Tibial artery (tissue), 4 donors: ENCODE results near the gene WNT6.

Experiments used
- DNase-seq, 2 donors: peaks; one replicate each; pipeline ENCODE4 v3.0.0-alpha.2; 2019
- H3K27ac ChIP-seq, 2 donors: fragments of 200-600 bp; sonication (generic) in 1 of 2; 1 replicate in 1 of 2; 2 replicates in 1 of 2; pipeline ENCODE4 v1.5.1; 2018 to 2019; ENCODE audit warnings: mild to moderate bottlenecking in 1 of 2
- H3K27me3 ChIP-seq, 2 donors: fragments of 200-600 bp; sonication (generic) in 1 of 2; one replicate each; pipeline versions ENCODE4 v1.5.1 to v1.6.0; 2016 to 2019
- H3K36me3 ChIP-seq, 3 donors: fragments of 200-600 bp; sonication (generic) in 2 of 3; one replicate each; pipeline ENCODE4 v1.5.1; 2016 to 2019; ENCODE audit warnings: mild to moderate bottlenecking in 2 of 3
- H3K4me1 ChIP-seq, 4 donors: fragments of 200-600 bp; sonication (generic) in 2 of 4; 1 replicate in 3 of 4; 2 replicates in 1 of 4; pipeline ENCODE4 v1.5.1; 2016 to 2019
- H3K4me3 ChIP-seq, 2 donors: fragments of 200-600 bp; sonication (generic) in 1 of 2; 1 replicate in 1 of 2; 2 replicates in 1 of 2; pipeline ENCODE4 v1.5.1; 2018 to 2019; ENCODE audit warnings: mild to moderate bottlenecking in 2 of 2
- H3K9me3 ChIP-seq, 3 donors: fragments of 200-600 bp; sonication (generic) in 1 of 3; one replicate each; pipeline ENCODE4 v1.5.1; 2016 to 2019
- CTCF ChIP-seq, 2 experiments: fragments of 200-600 bp in 1 of 2; fragments of 450-650 bp in 1 of 2; IDR thresholded peaks; one replicate each; pipeline ENCODE4 v1.5.1; 2017 to 2019; ENCODE audit warnings: antibody characterized with exemption in 2 of 2, mild to moderate bottlenecking in 1 of 2, moderate library complexity in 1 of 2
- intact Hi-C: fragments of 100-400 bp; cut with DNase I; formaldehyde crosslinking; loops from one replicate; pipeline ENCODE4 v1.15.0; 2023; ENCODE audit warnings: low total_unique reads

Gene WNT6

GRCh38 chr2:218850796-218851195 lies 8.8 kb upstream of the WNT6 start:
- H3K27ac ChIP-seq, result no peak overlapping the region
- peak in 1 of 2 donors; percentile 24 for DNase-seq
- peaks cover 0 to 4% (median 0%) of the 10 kb centered on the region in 4 donors for H3K4me1 ChIP-seq
- no peak overlapping the region for H3K4me3 ChIP-seq
- peaks cover 0 to 74% of the 10 kb centered on the region in 2 donors for H3K27me3 ChIP-seq
- TF ChIP-seq CTCF (IDR thresholded peaks at IDR 0.05), result no peak
- H3K9me3 ChIP-seq, result no peaks in the 10 kb centered on the region
- intact Hi-C loops, result no loop called here
- H3K36me3 ChIP-seq, result no peaks in the 10 kb centered on the region

GRCh38 chr2:218851286-218851685 lies 8.3 kb upstream of the WNT6 start:
- Histone ChIP-seq H3K4me3 (no peak overlapping the region), H3K9me3 (no peaks in the 10 kb centered on the region), H3K36me3 (no peaks in the 10 kb centered on the region), H3K27me3 (peaks cover 0 to 79% of the 10 kb centered on the region in 2 donors), H3K4me1 (peaks cover 0 to 4% (median 0%) of the 10 kb centered on the region in 4 donors), H3K27ac (no peak overlapping the region)
- DNase-seq, result peak in 1 of 2 donors; percentile 44
- TF ChIP-seq CTCF (IDR thresholded peaks at IDR 0.05), result no peak
- intact Hi-C loops, result no loop called here

GRCh38 chr2:218852911-218853667 lies 6.5 kb upstream of the WNT6 start:
- TF ChIP-seq CTCF (IDR thresholded peaks at IDR 0.05), result peak; percentile 55 to 63
- intact Hi-C loops, result no loop called here
- H3K27ac ChIP-seq, result no peak overlapping the region
- H3K4me3 ChIP-seq, result no peak overlapping the region
- H3K27me3 ChIP-seq, result peaks cover 0 to 92% of the 10 kb centered on the region in 2 donors
- no peaks in the 10 kb centered on the region for H3K4me1 ChIP-seq
- no peaks in the 10 kb centered on the region for H3K9me3 ChIP-seq
- no peaks in the 10 kb centered on the region for H3K36me3 ChIP-seq
- DNase-seq, result peak; percentile 53 to 63

GRCh38 chr2:218853766-218854165 lies 5.8 kb upstream of the WNT6 start:
- Histone ChIP-seq H3K4me1 (peaks cover 0 to under 1% (median under 1%) of the 10 kb centered on the region in 4 donors), H3K36me3 (no peaks in the 10 kb centered on the region), H3K27me3 (peaks cover 0 to 92% of the 10 kb centered on the region in 2 donors), H3K27ac (no peak overlapping the region), H3K4me3 (no peak overlapping the region), H3K9me3 (no peaks in the 10 kb centered on the region)
- intact Hi-C loops, result no loop called here
- DNase-seq, result peak in 1 of 2 donors; percentile 33
- no peak for TF ChIP-seq CTCF (IDR thresholded peaks at IDR 0.05)

GRCh38 chr2:218854860-218855259 lies 4.7 kb upstream of the WNT6 start:
- no peaks in the 10 kb centered on the region for H3K36me3 ChIP-seq
- no peak overlapping the region for H3K27ac ChIP-seq
- TF ChIP-seq CTCF (IDR thresholded peaks at IDR 0.05), result no peak
- no peaks in the 10 kb centered on the region for H3K9me3 ChIP-seq
- H3K4me3 ChIP-seq, result no peak overlapping the region
- DNase-seq, result peak in 1 of 2 donors; percentile 7
- intact Hi-C loops, result no loop called here
- H3K4me1 ChIP-seq, result peaks cover 0 to 12% (median 10%) of the 10 kb centered on the region in 4 donors
- peaks cover 0 to 92% of the 10 kb centered on the region in 2 donors for H3K27me3 ChIP-seq
